B cell (primary cell): Measurements from ENCODE around the gene ZNF516. TPM values are rescaled to one million over a fixed set of nuclear protein-coding genes. Genes with fewer than 3 reads are reported as not detected.

Experiments used
- ATAC-seq: fragments of 200-7000 bp; cut with Tn5 transposase; one replicate; pipeline ENCODE4 v1.10.0; 2021; ENCODE audit warnings: low read depth, mild to moderate bottlenecking, moderate number of reproducible peaks, moderate library complexity
- CTCF ChIA-PET: fragments of 350-600 bp; sonication (Branson Sonifier 250); formaldehyde crosslinking; loops from one replicate; lab custom pipeline; 2021; ENCODE audit warnings: antibody characterized with exemption, inconsistent platforms; lab: Charles Lee
- POLR2A ChIA-PET: fragments of 350-600 bp; sonication (Branson Sonifier 250); formaldehyde crosslinking; loops from one replicate; lab custom pipeline; 2021; ENCODE audit warnings: antibody characterized with exemption; lab: Charles Lee
- DNase-seq: peaks from one replicate; pipeline ENCODE4 v3.0.0; 2013
- H2AFZ ChIP-seq: 2 replicates; pipeline ENCODE4 v1.6.1; 2012; ENCODE audit warnings: mild to moderate bottlenecking, low read depth, low read length; ENCODE audit not compliant: insufficient read depth, poor library complexity, severe bottlenecking
- H3K27ac ChIP-seq, 2 donors: 1 replicate in 1 of 2; 2 replicates in 1 of 2; pipeline ENCODE4 v1.5.1; 2012 to 2013; ENCODE audit warnings: low read length in 2 of 2, mild to moderate bottlenecking in 2 of 2, moderate library complexity in 1 of 2
- H3K27me3 ChIP-seq, 4 experiments: fragments of 200-600 bp in 1 of 4; sonication (generic) in 1 of 4; replicated peaks in 1 of 4; 1 replicate in 2 of 4; 2 replicates in 2 of 4; pipeline versions ENCODE4 v1.6.1 to v1.7.0; 2013 to 2016; ENCODE audit warnings: low read length in 3 of 4, mild to moderate bottlenecking in 2 of 4, mixed read lengths in 1 of 4, moderate library complexity in 1 of 4; ENCODE audit not compliant: insufficient read depth in 4 of 4, control insufficient read depth in 3 of 4; ENCODE audit errors: control extremely low read depth in 1 of 4
- H3K36me3 ChIP-seq, 2 experiments: replicated peaks in 1 of 2; 1 replicate in 1 of 2; 2 replicates in 1 of 2; pipeline versions ENCODE4 v1.6.1 to v1.7.1; 2013; ENCODE audit warnings: low read length in 1 of 2; ENCODE audit not compliant: insufficient read depth in 2 of 2, control insufficient read depth in 1 of 2; ENCODE audit errors: control extremely low read depth in 1 of 2, extremely low read depth in 1 of 2
- H3K4me1 ChIP-seq, 2 donors: fragments of 200-600 bp in 1 of 2; sonication (generic) in 1 of 2; 1 replicate in 1 of 2; 2 replicates in 1 of 2; pipeline versions ENCODE4 v1.5.1 to v1.6.1; 2013 to 2017; ENCODE audit warnings: low read length in 2 of 2; ENCODE audit not compliant: control insufficient read depth in 2 of 2, insufficient read depth in 2 of 2
- H3K4me2 ChIP-seq: replicated peaks from 2 replicates; pipeline ENCODE3; 2012; ENCODE audit warnings: mild to moderate bottlenecking, low read depth, low read length; ENCODE audit not compliant: poor library complexity, severe bottlenecking
- H3K4me3 ChIP-seq, 5 experiments: fragments of 200-600 bp in 1 of 5; sonication (generic) in 1 of 5; 1 replicate in 3 of 5; 2 replicates in 2 of 5; pipeline versions ENCODE4 v1.5.1 to v1.7.0; 2011 to 2016; ENCODE audit warnings: low read length in 4 of 5, mild to moderate bottlenecking in 4 of 5, low read depth in 2 of 5, control low read depth in 1 of 5, moderate library complexity in 1 of 5; ENCODE audit not compliant: insufficient read depth in 1 of 5; ENCODE audit errors: control extremely low read depth in 1 of 5, extremely low read depth in 1 of 5
- H3K79me2 ChIP-seq: fragments of 200-600 bp; sonication (generic); one replicate; pipeline ENCODE4 v1.6.0; 2016; ENCODE audit warnings: low read length; ENCODE audit not compliant: control insufficient read depth, insufficient read depth
- H3K9ac ChIP-seq: fragments of 200-600 bp; sonication (generic); 2 replicates; pipeline ENCODE4 v1.6.1; 2017; ENCODE audit warnings: mild to moderate bottlenecking, low read length, moderate library complexity
- H3K9me3 ChIP-seq, 3 donors: one replicate each; pipeline versions ENCODE4 v1.6.1 to v1.7.1; 2013; ENCODE audit warnings: low read length in 2 of 3; ENCODE audit not compliant: control insufficient read depth in 2 of 3, insufficient read depth in 1 of 3; ENCODE audit errors: control extremely low read depth in 1 of 3
- H4K20me1 ChIP-seq: 2 replicates; pipeline ENCODE4 v1.6.0; 2012; ENCODE audit warnings: mild to moderate bottlenecking, low read length; ENCODE audit not compliant: insufficient read depth, control insufficient read depth, poor library complexity, severe bottlenecking
- H3K27ac Mint-ChIP-seq: one replicate; pipeline ENCODE4 v1.8.0; 2021; ENCODE audit warnings: mixed read lengths
- H3K27me3 Mint-ChIP-seq: one replicate; pipeline ENCODE4 v1.8.0; 2021; ENCODE audit warnings: mixed read lengths
- H3K4me1 Mint-ChIP-seq: one replicate; pipeline ENCODE4 v1.8.0; 2021; ENCODE audit warnings: mixed read lengths
- H3K4me3 Mint-ChIP-seq: one replicate; pipeline ENCODE4 v1.8.0; 2021; ENCODE audit warnings: mixed read lengths
- H3K9me3 Mint-ChIP-seq: one replicate; pipeline ENCODE4 v1.8.0; 2022; ENCODE audit warnings: mixed read lengths; ENCODE audit not compliant: insufficient read depth
- EZH2 ChIP-seq: IDR thresholded peaks from 2 replicates; pipeline ENCODE4 v1.6.1; 2012; ENCODE audit warnings: borderline replicate concordance, low read depth, mild to moderate bottlenecking, moderate library complexity, low read length; ENCODE audit not compliant: insufficient read depth, poor library complexity, severe bottlenecking
- WGBS: methylation state at CpG from one replicate; pipeline ENCODE4 v1.1.5; 2013; ENCODE audit warnings: missing lambda C conversion rate; ENCODE audit not compliant: insufficient coverage; 5-methylcytosine and 5-hydroxymethylcytosine counted together
- intact Hi-C: fragments of 100-400 bp; cut with micrococcal nuclease; formaldehyde crosslinking; loops from one replicate; pipeline ENCODE4 v1.10.0; 2022
- polyA plus RNA-seq: library from polyadenylated mRNA; depleted of rRNA; stranded (reverse); fragments of >200 nt; gene quantifications from 2 replicates; pipeline ENCODE4 v1.2.3, GENCODE V29; 2012
- total RNA-seq, 2 donors: library from RNA; stranded (reverse); fragments of 120-200 nt in 1 of 2; gene quantifications; 1 replicate in 1 of 2; 2 replicates in 1 of 2; pipeline versions ENCODE4 v1.2.3 to v1.2.4, GENCODE V29; 2013 to 2022
- TF ChIP-seq, protein P1 (sequence below): fragments of 200-600 bp; IDR thresholded peaks from one replicate; pipeline ENCODE4 v1.8.0; 2022; ENCODE audit warnings: antibody characterized with exemption, mild to moderate bottlenecking

ZNF516 gene
- total and polyA plus RNA-seq, 2 donors (not counting 1 experiment from before 2014, with no cell fraction given) = 6.7 to 27.1 TPM

DNA sequence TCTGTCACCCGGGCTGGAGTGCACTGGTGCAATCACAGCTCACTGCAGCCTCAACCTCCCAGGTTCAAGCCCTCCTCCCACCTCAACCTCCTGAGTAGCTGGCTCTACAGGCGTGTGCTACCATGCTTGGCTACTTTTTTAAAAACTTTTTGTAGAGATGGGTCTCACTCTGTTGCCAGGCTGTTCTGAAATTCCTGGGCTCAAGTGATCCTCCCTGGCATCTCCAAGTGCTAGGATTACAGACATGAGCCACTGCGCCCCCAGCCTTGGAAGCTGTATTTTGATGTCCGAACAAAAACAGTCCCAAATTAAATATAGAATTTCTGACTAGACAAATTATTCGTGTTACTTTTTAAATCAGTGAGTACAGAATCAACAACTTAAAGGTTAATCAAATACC lies 97.4 kb downstream of the ZNF516 start:
- POLR2A ChIA-PET = no interaction called here
- intact Hi-C loops = no loop called here
- no peaks in the 10 kb centered on the region for H3K27me3 ChIP-seq
- Mint-ChIP-seq H3K4me1 (peaks cover 6% of the 10 kb centered on the region), H3K4me3 (no peak overlapping the region), H3K27me3 (no peaks in the 10 kb centered on the region), H3K9me3 (no peaks in the 10 kb centered on the region), H3K27ac (no peak overlapping the region)
- H3K4me1 ChIP-seq = no peaks in the 10 kb centered on the region
- H3K9me3 ChIP-seq = no peaks in the 10 kb centered on the region
- no peak overlapping the region for H3K4me2 ChIP-seq
- peaks cover 17% of the 10 kb centered on the region for H3K79me2 ChIP-seq
- H3K4me3 ChIP-seq = no peak overlapping the region
- no peak overlapping the region for H3K9ac ChIP-seq
- no peaks in the 10 kb centered on the region for H3K36me3 ChIP-seq
- CTCF ChIA-PET = interaction anchor here (0.7 to 7.4 kb wide), 7 partner anchors 10 to 406 kb away, joined by 4 to 241 read pairs (median 5); no protein-coding TSS in a partner anchor
- no peak overlapping the region for H3K27ac ChIP-seq
- 100% methylated on average over 4 of the region's 5 CpGs for WGBS
- ATAC-seq (no peak), DNase-seq (no peak)
- no peak overlapping the region for H2AFZ ChIP-seq
- peaks cover 31% of the 10 kb centered on the region for H4K20me1 ChIP-seq
- no peak for TF ChIP-seq EZH2
- TF ChIP-seq, protein P1, sequence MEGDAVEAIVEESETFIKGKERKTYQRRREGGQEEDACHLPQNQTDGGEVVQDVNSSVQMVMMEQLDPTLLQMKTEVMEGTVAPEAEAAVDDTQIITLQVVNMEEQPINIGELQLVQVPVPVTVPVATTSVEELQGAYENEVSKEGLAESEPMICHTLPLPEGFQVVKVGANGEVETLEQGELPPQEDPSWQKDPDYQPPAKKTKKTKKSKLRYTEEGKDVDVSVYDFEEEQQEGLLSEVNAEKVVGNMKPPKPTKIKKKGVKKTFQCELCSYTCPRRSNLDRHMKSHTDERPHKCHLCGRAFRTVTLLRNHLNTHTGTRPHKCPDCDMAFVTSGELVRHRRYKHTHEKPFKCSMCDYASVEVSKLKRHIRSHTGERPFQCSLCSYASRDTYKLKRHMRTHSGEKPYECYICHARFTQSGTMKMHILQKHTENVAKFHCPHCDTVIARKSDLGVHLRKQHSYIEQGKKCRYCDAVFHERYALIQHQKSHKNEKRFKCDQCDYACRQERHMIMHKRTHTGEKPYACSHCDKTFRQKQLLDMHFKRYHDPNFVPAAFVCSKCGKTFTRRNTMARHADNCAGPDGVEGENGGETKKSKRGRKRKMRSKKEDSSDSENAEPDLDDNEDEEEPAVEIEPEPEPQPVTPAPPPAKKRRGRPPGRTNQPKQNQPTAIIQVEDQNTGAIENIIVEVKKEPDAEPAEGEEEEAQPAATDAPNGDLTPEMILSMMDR = no peak

DNA sequence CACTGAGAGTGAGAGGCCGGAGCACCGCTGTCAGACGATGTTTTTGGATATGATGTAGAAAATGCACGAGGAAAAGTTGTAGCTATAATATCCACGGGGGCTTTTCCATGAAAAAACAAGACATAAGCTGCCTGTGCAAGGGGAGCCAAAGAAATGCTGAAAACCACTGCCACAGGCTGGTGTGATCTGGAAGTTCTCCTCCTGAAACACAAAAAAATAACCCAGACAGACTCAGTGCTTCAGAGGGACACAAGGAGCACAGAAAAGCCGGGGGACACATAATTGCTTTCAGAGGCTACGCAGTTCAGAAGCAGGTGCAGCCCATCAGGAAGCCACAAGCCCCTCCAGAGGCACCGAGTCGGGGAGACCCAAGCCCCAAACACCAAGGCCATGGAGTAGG lies 98.2 kb downstream of the ZNF516 start:
- Histone ChIP-seq H3K9ac (no peak overlapping the region), H3K4me1 (no peaks in the 10 kb centered on the region), H3K27me3 (no peaks in the 10 kb centered on the region), H3K36me3 (no peaks in the 10 kb centered on the region), H2AFZ (no peak overlapping the region), H3K4me2 (no peak overlapping the region), H3K4me3 (no peak overlapping the region), H3K79me2 (peaks cover 25% of the 10 kb centered on the region), H3K27ac (no peak overlapping the region), H4K20me1 (peaks cover 33% of the 10 kb centered on the region), H3K9me3 (no peaks in the 10 kb centered on the region)
- intact Hi-C loops = no loop called here
- POLR2A ChIA-PET = no interaction called here
- DNase-seq (no peak), ATAC-seq (no peak)
- peaks cover 9% of the 10 kb centered on the region for H3K4me1 Mint-ChIP-seq
- CTCF ChIA-PET = interaction anchor here (0.6 to 7.4 kb wide), 6 partner anchors 10 to 695 kb away, joined by 3 to 241 read pairs (median 8); no protein-coding TSS in a partner anchor
- no peak overlapping the region for H3K4me3 Mint-ChIP-seq
- H3K9me3 Mint-ChIP-seq = no peaks in the 10 kb centered on the region
- H3K27ac Mint-ChIP-seq = no peak overlapping the region
- H3K27me3 Mint-ChIP-seq = no peaks in the 10 kb centered on the region
- TF ChIP-seq, protein P1 = no peak
- TF ChIP-seq EZH2 = no peak
- WGBS = 61% methylated on average over 8 of the region's 9 CpGs
